HFFc6 (cell line): ENCODE measurements around the gene HS3ST4. TPM values are rescaled to one million over a fixed set of nuclear protein-coding genes. Genes with fewer than 3 reads are reported as not detected.

ENCODE experiments used
- DNase-seq: peaks from one replicate; pipeline ENCODE4 v3.0.0-alpha.2; 2018
- H3K27ac Mint-ChIP-seq: 2 replicates; pipeline ENCODE4 v1.8.0; 2020; ENCODE audit warnings: mild to moderate bottlenecking, mixed read lengths
- H3K27me3 Mint-ChIP-seq: 2 replicates; pipeline ENCODE4 v1.8.0; 2021; ENCODE audit warnings: mild to moderate bottlenecking, moderate library complexity, mixed read lengths; ENCODE audit not compliant: insufficient read depth
- H3K36me3 Mint-ChIP-seq: 2 replicates; pipeline ENCODE4 v1.8.0; 2021; ENCODE audit warnings: low read depth, mixed read lengths
- H3K4me1 Mint-ChIP-seq: 2 replicates; pipeline ENCODE4 v1.8.0; 2020; ENCODE audit warnings: low read depth, mixed read lengths
- H3K4me3 Mint-ChIP-seq: 2 replicates; pipeline ENCODE4 v1.8.0; 2020; ENCODE audit warnings: mild to moderate bottlenecking, moderate library complexity, mixed read lengths
- H3K9me3 Mint-ChIP-seq: 2 replicates; pipeline ENCODE4 v1.8.0; 2020; ENCODE audit warnings: mild to moderate bottlenecking, mixed read lengths
- CTCF ChIP-seq: fragments of 200-600 bp; sonication (generic); IDR thresholded peaks from 2 replicates; pipeline ENCODE4 v1.5.0; 2021; ENCODE audit warnings: antibody characterized with exemption, mild to moderate bottlenecking
- total RNA-seq, 6 experiments: library from RNA; stranded (reverse); fragmentation: NEBNext Ultra II Directional; extraction: Animal tissue kit (Norgen Biotek cat#: 25700); gene quantifications; 2 replicates in 1 of 6; 3 replicates in 5 of 6; pipeline ENCODE4 v1.2.3, GENCODE V29; 2021

The HS3ST4 gene
- total RNA-seq, 6 experiments from 2014 or later = not detected

DNA sequence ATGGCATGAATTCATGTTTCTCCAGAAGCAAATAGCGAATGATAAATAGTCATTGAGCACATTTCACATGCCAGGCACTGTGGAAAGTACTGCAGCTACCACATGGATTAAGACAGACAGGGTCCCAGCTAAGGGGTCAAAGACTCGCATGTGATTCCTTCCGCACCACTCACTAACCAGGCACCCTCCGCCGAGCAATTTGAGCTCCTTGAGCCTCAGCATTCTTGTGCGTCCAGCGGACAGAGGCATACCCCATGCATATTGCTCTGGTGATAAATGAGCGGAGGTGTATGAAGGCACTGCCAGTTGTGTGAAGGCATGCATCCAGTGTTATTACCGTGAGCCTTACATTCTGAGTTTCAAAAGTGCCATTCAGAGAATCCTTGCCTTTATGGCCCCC, 358.7 kb downstream of the HS3ST4 start:
- H3K27me3 Mint-ChIP-seq = no peaks in the 10 kb centered on the region
- no peaks in the 10 kb centered on the region for H3K4me1 Mint-ChIP-seq
- H3K27ac Mint-ChIP-seq = no peak overlapping the region
- peaks cover 48% of the 10 kb centered on the region for H3K9me3 Mint-ChIP-seq
- DNase-seq = no peak
- H3K36me3 Mint-ChIP-seq = 0 out of 2 replicates have a peak, but pooled peaks cover 5% of the 10 kb centered on the region
- H3K4me3 Mint-ChIP-seq = no peak overlapping the region
- TF ChIP-seq CTCF = no peak

- Mint-ChIP-seq H3K27me3 (no peaks in the 10 kb centered on the region), H3K9me3 (peaks cover 52% of the 10 kb centered on the region), H3K27ac (no peak overlapping the region), H3K4me1 (no peaks in the 10 kb centered on the region), H3K36me3 (0 out of 2 replicates have a peak, but pooled peaks cover 5% of the 10 kb centered on the region), H3K4me3 (no peak overlapping the region)
- DNase-seq = no peak
- no peak for TF ChIP-seq CTCF
Observed at GRCh38 chr16:26051063-26051462, 359.3 kb downstream of the HS3ST4 start.

- Mint-ChIP-seq H3K4me3 (no peak overlapping the region), H3K4me1 (no peaks in the 10 kb centered on the region), H3K9me3 (peaks cover 63% of the 10 kb centered on the region), H3K36me3 (0 out of 2 replicates have a peak, but pooled peaks cover 8% of the 10 kb centered on the region), H3K27ac (no peak overlapping the region), H3K27me3 (no peaks in the 10 kb centered on the region)
- DNase-seq = no peak
- no peak for TF ChIP-seq CTCF
Observed at GRCh38 chr16:26053889-26054288, 362.1 kb downstream of the HS3ST4 start.

DNA sequence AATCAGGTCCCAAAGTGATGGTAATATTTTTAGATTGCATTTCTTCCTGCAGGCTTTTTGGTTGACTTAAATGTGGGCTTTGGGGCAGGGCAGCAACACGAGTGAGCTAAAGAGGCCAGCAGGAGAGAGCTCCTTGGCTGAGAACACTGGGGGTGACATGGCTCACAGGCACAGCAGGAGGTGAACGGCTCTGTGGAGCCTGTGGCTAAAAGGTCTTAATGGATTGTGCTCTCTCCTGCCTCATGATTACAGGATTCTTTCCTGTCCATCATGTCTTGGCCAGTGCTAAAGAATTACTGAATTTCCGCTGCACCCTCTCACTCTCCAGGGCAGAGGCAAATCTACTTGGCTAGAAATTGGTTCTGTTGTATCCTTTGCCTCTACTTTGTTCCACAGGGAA, 366.6 kb downstream of the HS3ST4 start:
- Mint-ChIP-seq H3K4me3 (no peak overlapping the region), H3K27me3 (no peaks in the 10 kb centered on the region; the same call in 1 of the 2 replicates), H3K4me1 (no peaks in the 10 kb centered on the region), H3K27ac (no peak overlapping the region), H3K36me3 (0 out of 2 replicates have a peak, but pooled peaks cover 11% of the 10 kb centered on the region), H3K9me3 (peaks cover 68% of the 10 kb centered on the region)
- TF ChIP-seq CTCF = no peak
- no peak for DNase-seq

DNA sequence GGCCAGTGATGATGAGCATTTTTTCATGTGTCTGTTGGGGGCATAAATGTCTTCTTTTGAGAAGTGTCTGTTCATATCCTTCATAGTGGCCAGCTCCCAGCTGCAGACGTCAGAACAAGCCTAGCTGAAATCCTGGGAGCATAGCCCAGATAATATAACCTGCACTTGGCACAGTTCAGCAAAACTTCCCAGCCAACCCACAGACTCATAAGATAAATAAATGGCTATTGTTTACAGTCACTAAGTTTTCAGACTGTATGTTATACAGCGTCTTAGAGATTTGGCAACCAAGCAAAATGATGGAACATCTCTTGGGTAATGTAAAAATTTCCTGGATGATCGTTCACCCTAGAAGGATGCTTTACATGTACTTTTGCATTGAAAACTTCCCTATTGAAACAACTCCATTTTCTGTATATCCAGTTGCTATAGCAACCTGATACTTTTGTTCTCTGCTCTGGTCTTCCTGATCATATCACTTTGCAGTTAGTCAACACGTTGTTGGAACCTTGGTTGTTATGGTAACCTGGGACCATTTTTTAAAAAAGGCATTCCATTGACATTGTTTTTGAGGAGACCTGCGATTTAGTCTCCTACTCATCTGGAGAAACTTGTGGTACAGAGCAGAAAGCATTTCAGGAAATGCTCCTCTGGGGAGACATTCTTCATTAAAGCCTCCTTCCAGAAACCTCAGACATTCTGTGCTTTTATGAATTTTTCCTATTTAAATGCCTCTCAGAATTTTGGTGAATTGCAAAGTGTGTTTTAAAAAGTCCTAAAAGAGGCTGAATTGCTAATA, 378.7 kb downstream of the HS3ST4 start:
- no peak for DNase-seq
- TF ChIP-seq CTCF = no peak
- Mint-ChIP-seq H3K36me3 (no peaks in the 10 kb centered on the region), H3K27ac (no peak overlapping the region), H3K27me3 (peaks cover 4% of the 10 kb centered on the region), H3K4me3 (no peak overlapping the region), H3K9me3 (peaks cover 34% of the 10 kb centered on the region), H3K4me1 (no peaks in the 10 kb centered on the region)
